Ascending aorta (tissue), 2 donors: ENCODE data around the gene RYR3. TPM values are rescaled to one million over a fixed set of nuclear protein-coding genes. Genes with fewer than 3 reads are reported as not detected.
"Not testable (repeated sequence)": the region's sequence is repeated elsewhere in the genome, so short reads cannot be mapped to it uniquely, and the experiment has no call there.

ENCODE experiments used
- DNase-seq, 2 donors: peaks; one replicate each; pipeline ENCODE4 v3.0.0-alpha.2; 2019; ENCODE audit warnings: low spot score in 2 of 2
- H3K27ac ChIP-seq, 2 donors: fragments of 200-600 bp; sonication (generic); one replicate each; pipeline ENCODE4 v1.5.1; 2016 to 2017; ENCODE audit warnings: mild to moderate bottlenecking in 1 of 2
- H3K27me3 ChIP-seq: fragments of 200-600 bp; sonication (generic); one replicate; pipeline ENCODE4 v1.5.1; 2017
- H3K36me3 ChIP-seq, 2 donors: fragments of 200-600 bp; sonication (generic); one replicate each; pipeline ENCODE4 v1.5.1; 2016
- H3K4me1 ChIP-seq, 2 donors: fragments of 200-600 bp; sonication (generic); one replicate each; pipeline ENCODE4 v1.5.1; 2016 to 2017; ENCODE audit warnings: mild to moderate bottlenecking in 1 of 2
- H3K4me3 ChIP-seq, 2 donors: fragments of 200-600 bp; sonication (generic); one replicate each; pipeline ENCODE4 v1.5.1; 2016 to 2017; ENCODE audit warnings: mild to moderate bottlenecking in 1 of 2
- H3K9me3 ChIP-seq, 2 donors: fragments of 200-600 bp; sonication (generic); one replicate each; pipeline ENCODE4 v1.5.1; 2016
- CTCF ChIP-seq, 3 experiments: fragments of 200-600 bp in 2 of 3; fragments of 450-650 bp in 1 of 3; sonication (generic) in 2 of 3; IDR thresholded peaks; one replicate each; pipeline ENCODE4 v1.5.1; 2016 to 2019; ENCODE audit warnings: antibody characterized with exemption in 3 of 3, mild to moderate bottlenecking in 1 of 3, moderate library complexity in 1 of 3
- intact Hi-C: fragments of 100-400 bp; cut with DNase I; formaldehyde crosslinking; loops from one replicate; pipeline ENCODE4 v1.15.1; 2023
- total RNA-seq: library from RNA; depleted of rRNA; stranded (reverse); fragments of >200 nt; gene quantifications from one replicate; pipeline ENCODE4 v1.1.0, GENCODE V29; 2016

The RYR3 gene
- total RNA-seq, 1 donor from 2014 or later, result 3.1 TPM

GRCh38 chr15:33592864-33593263 is 282.1 kb downstream of the RYR3 start:
- Histone ChIP-seq H3K4me3 (no peak overlapping the region), H3K27me3 (no peaks in the 10 kb centered on the region), H3K27ac (no peak overlapping the region), H3K36me3 (no peaks in the 10 kb centered on the region), H3K4me1 (no peaks in the 10 kb centered on the region), H3K9me3 (no peaks in the 10 kb centered on the region)
- TF ChIP-seq CTCF (IDR thresholded peaks at IDR 0.05), result no peak
- DNase-seq, result no peak
- intact Hi-C loops, result no loop called here

- H3K4me3 ChIP-seq, DNase-seq, H3K27ac ChIP-seq, intact Hi-C loops, H3K9me3 ChIP-seq, H3K4me1 ChIP-seq, H3K27me3 ChIP-seq, H3K36me3 ChIP-seq: not testable (repeated sequence)
Observed at GRCh38 chr15:33598382-33598781, 287.6 kb downstream of the RYR3 start.

GRCh38 chr15:33600212-33600611 is 289.4 kb downstream of the RYR3 start:
- Histone ChIP-seq H3K27me3 (no peaks in the 10 kb centered on the region), H3K9me3 (no peaks in the 10 kb centered on the region), H3K27ac (no peak overlapping the region), H3K4me1 (no peaks in the 10 kb centered on the region), H3K36me3 (no peaks in the 10 kb centered on the region), H3K4me3 (no peak overlapping the region)
- DNase-seq, result no peak
- TF ChIP-seq CTCF (IDR thresholded peaks at IDR 0.05), result no peak
- intact Hi-C loops, result no loop called here

GRCh38 chr15:33601461-33601860 is 290.7 kb downstream of the RYR3 start:
- Histone ChIP-seq H3K27ac (no peak overlapping the region), H3K4me1 (no peaks in the 10 kb centered on the region), H3K36me3 (no peaks in the 10 kb centered on the region), H3K9me3 (no peaks in the 10 kb centered on the region), H3K4me3 (no peak overlapping the region), H3K27me3 (no peaks in the 10 kb centered on the region)
- DNase-seq, result no peak
- TF ChIP-seq CTCF (IDR thresholded peaks at IDR 0.05), result no peak
- intact Hi-C loops, result no loop called here

- Histone ChIP-seq H3K36me3 (no peaks in the 10 kb centered on the region), H3K27ac (no peak overlapping the region), H3K9me3 (no peaks in the 10 kb centered on the region), H3K4me3 (no peak overlapping the region), H3K4me1 (no peaks in the 10 kb centered on the region), H3K27me3 (no peaks in the 10 kb centered on the region)
- peak in 1 of 3 experiments; percentile 34 for TF ChIP-seq CTCF (IDR thresholded peaks at IDR 0.05)
- no peak for DNase-seq
- intact Hi-C loops, result loop anchor here (5.0 kb wide), 1 partner anchor 316 kb away; no protein-coding TSS in a partner anchor
Observed at GRCh38 chr15:33608714-33609113, 297.9 kb downstream of the RYR3 start.

- Histone ChIP-seq H3K9me3 (no peaks in the 10 kb centered on the region), H3K4me1 (no peaks in the 10 kb centered on the region), H3K36me3 (no peaks in the 10 kb centered on the region), H3K27ac (no peak overlapping the region), H3K4me3 (no peak overlapping the region), H3K27me3 (no peaks in the 10 kb centered on the region)
- no peak for TF ChIP-seq CTCF (IDR thresholded peaks at IDR 0.05)
- intact Hi-C loops, result no loop called here
- no peak for DNase-seq
Observed at GRCh38 chr15:33612721-33613304, 302.0 kb downstream of the RYR3 start.
